ENCODE results near the gene ANK2.
"Not testable (repeated sequence)": the region's sequence is repeated elsewhere in the genome, so short reads cannot be mapped to it uniquely, and the experiment has no call there.

ANK2 gene

GRCh38 chr4:113146876-113147358, 97.5 kb downstream of the ANK2 start:
- in situ Hi-C loops (cut with HindIII; ENCODE audit: low sequenced_read_pairs) = no loop called here

- in situ Hi-C loops (cut with HindIII; ENCODE audit: low sequenced_read_pairs) = no loop called here
These were observed 98.2 kb downstream of the ANK2 start for GRCh38 chr4:113147498-113148111.

- in situ Hi-C loops (cut with HindIII; ENCODE audit: low sequenced_read_pairs) = no loop called here
These were observed 99.5 kb downstream of the ANK2 start for GRCh38 chr4:113148925-113149324.

- in situ Hi-C loops (cut with HindIII; ENCODE audit: low sequenced_read_pairs) = no loop called here
These were observed 104.2 kb downstream of the ANK2 start for GRCh38 chr4:113153529-113154101.

- in situ Hi-C loops (cut with HindIII; ENCODE audit: low sequenced_read_pairs) = no loop called here
These were observed 104.8 kb downstream of the ANK2 start for GRCh38 chr4:113154281-113154680.

- in situ Hi-C loops (cut with HindIII; ENCODE audit: low sequenced_read_pairs) = no loop called here
These were observed 107.8 kb downstream of the ANK2 start for GRCh38 chr4:113157086-113157857.

- in situ Hi-C loops (cut with HindIII; ENCODE audit: low sequenced_read_pairs) = no loop called here
These were observed 110.6 kb downstream of the ANK2 start for GRCh38 chr4:113159942-113160545.

- in situ Hi-C loops (cut with HindIII; ENCODE audit: low sequenced_read_pairs) = no loop called here
These were observed 111.1 kb downstream of the ANK2 start for GRCh38 chr4:113160548-113160947.

GRCh38 chr4:113162089-113162488, 112.6 kb downstream of the ANK2 start:
- in situ Hi-C loops (cut with HindIII; ENCODE audit: low sequenced_read_pairs) = no loop called here

- in situ Hi-C loops (cut with HindIII; ENCODE audit: low sequenced_read_pairs) = no loop called here
These were observed 119.9 kb downstream of the ANK2 start for GRCh38 chr4:113169368-113169767.

- in situ Hi-C loops (cut with HindIII; ENCODE audit: low sequenced_read_pairs) = no loop called here
These were observed 120.8 kb downstream of the ANK2 start for GRCh38 chr4:113170115-113170804.

- in situ Hi-C loops (cut with HindIII; ENCODE audit: low sequenced_read_pairs) = no loop called here
These were observed 121.5 kb downstream of the ANK2 start for GRCh38 chr4:113170805-113171468.

GRCh38 chr4:113173126-113173792, 123.8 kb downstream of the ANK2 start:
- in situ Hi-C loops (cut with HindIII; ENCODE audit: low sequenced_read_pairs) = no loop called here

GRCh38 chr4:113173793-113174264, 124.4 kb downstream of the ANK2 start:
- in situ Hi-C loops (cut with HindIII; ENCODE audit: low sequenced_read_pairs) = no loop called here

GRCh38 chr4:113179091-113179490, 129.6 kb downstream of the ANK2 start:
- in situ Hi-C loops (cut with HindIII; ENCODE audit: low sequenced_read_pairs) = no loop called here

GRCh38 chr4:113179996-113180395, 130.5 kb downstream of the ANK2 start:
- in situ Hi-C loops (cut with HindIII; ENCODE audit: low sequenced_read_pairs) = no loop called here

GRCh38 chr4:113181289-113182007, 132.0 kb downstream of the ANK2 start:
- in situ Hi-C loops (cut with HindIII; ENCODE audit: low sequenced_read_pairs) = no loop called here

- in situ Hi-C loops (cut with HindIII; ENCODE audit: low sequenced_read_pairs) = no loop called here
These were observed 133.7 kb downstream of the ANK2 start for GRCh38 chr4:113183032-113183605.

- in situ Hi-C loops (cut with HindIII; ENCODE audit: low sequenced_read_pairs) = not testable (repeated sequence)
These were observed 136.8 kb downstream of the ANK2 start for GRCh38 chr4:113186220-113186619.
